ENCODE data around the gene MBP. TPM values are rescaled to one million over a fixed set of nuclear protein-coding genes. Genes with fewer than 3 reads are reported as not detected.

MBP gene
- total and polyA plus RNA-seq, 2 donors (not counting 3 experiments of a cell fraction or from before 2014, with no cell fraction given) = 1.7 to 2.3 TPM

- dilution Hi-C loops (cut with MboI; ENCODE audit: extremely low pct_ligation_motif_present, low sequenced_read_pairs) = no loop called here
- Histone ChIP-seq H3K9ac (replicated peaks; ENCODE audit: extremely low read depth, insufficient read depth, low read length) (no peak overlapping the region), H3K4me3 (replicated peaks in 1 of 3; ENCODE audit: insufficient read depth in 1 of 3, low read depth in 1 of 3, low read length in 3 of 3) (no peak overlapping the region), H3K4me1 (ENCODE audit: control insufficient read depth, extremely low read depth, insufficient read depth, low read length) (no peaks in the 10 kb centered on the region), H3K27me3 (ENCODE audit: control insufficient read depth in 2 of 2, insufficient read depth in 2 of 2, low read length in 2 of 2) (no peaks in the 10 kb centered on the region), H2AFZ (ENCODE audit: low read depth, low read length) (no peak overlapping the region), H3K9me3 (replicated peaks; ENCODE audit: control insufficient read depth, insufficient read depth, low read length) (no peaks in the 10 kb centered on the region), H3K9me1 (replicated peaks; ENCODE audit: control insufficient read depth, extremely low read depth, insufficient read depth, low read length) (no peaks in the 10 kb centered on the region), H4K20me1 (replicated peaks; ENCODE audit: control insufficient read depth, extremely low read depth, insufficient read depth, low read length) (no peaks in the 10 kb centered on the region), H3K27ac (ENCODE audit: insufficient read depth, low read depth, low read length) (no peak overlapping the region), H3K36me3 (ENCODE audit: control insufficient read depth in 2 of 2, extremely low read depth in 1 of 2, insufficient read depth in 2 of 2, low read length in 2 of 2) (no peaks in the 10 kb centered on the region), H3K79me2 (ENCODE audit: control insufficient read depth, insufficient read depth, low read length) (no peaks in the 10 kb centered on the region), H3K4me2 (ENCODE audit: insufficient read depth, low read length) (no peak overlapping the region)
- BruUV-seq (replicated peaks) = no TSS peak
- DNase-seq (ENCODE audit: low read depth, low spot score) = no peak
- FAIRE-seq = no peak
- ChIA-PET CTCF (interaction anchor here (1.6 kb wide), 1 partner anchor 277 kb away, joined by 5 read pairs; no protein-coding TSS in a partner anchor), POLR2A (no interaction called here)
- intact Hi-C loops (cut with micrococcal nuclease) = no loop called here
- no peak for TF ChIP-seq POLR2A (IDR thresholded peaks at IDR 0.05; ENCODE audit: low read depth, low read length)
- no peak for TF ChIP-seq EZH2 (IDR thresholded peaks at IDR 0.05; ENCODE audit: borderline replicate concordance, low read depth, low read length, severe bottlenecking)
- TF ChIP-seq MAX (IDR thresholded peaks at IDR 0.05; ENCODE audit: insufficient read depth, insufficient read length) = no peak
- TF ChIP-seq FOS (IDR thresholded peaks at IDR 0.05; ENCODE audit: borderline replicate concordance, insufficient read depth, low read length) = no peak
- TF ChIP-seq MYC (IDR thresholded peaks at IDR 0.05; ENCODE audit: low read depth, low read length) = no peak
- no peak for TF ChIP-seq CTCF (IDR thresholded peaks at IDR 0.05; ENCODE audit: extremely low read depth in 1 of 2, insufficient read depth in 1 of 2, low read depth in 1 of 2, low read length in 2 of 2)
- no peak for TF ChIP-seq JUN (IDR thresholded peaks at IDR 0.05; ENCODE audit: borderline replicate concordance, insufficient read depth, insufficient read length, low read depth)
- no peak for TF ChIP-seq GATA2 (IDR thresholded peaks at IDR 0.05; ENCODE audit: insufficient read depth, insufficient read length, low read depth, low read length)
- TF ChIP-seq POLR2AphosphoS5 (IDR thresholded peaks at IDR 0.05; ENCODE audit: insufficient read depth, low read depth, low read length) = no peak
Measured at GRCh38 chr18:77079088-77079487, 53.5 kb downstream of the MBP start.

Measured in endothelial cell of umbilical vein (primary cell).